Dendritic cell treated with granulocyte-macrophage colony-stimulating factor and Interleukin-4, amounts not matched to agents 40 ng/mL and 50 ng/mL, for 4 days (primary cell): ENCODE results near the gene PARP12.

Experiments used
- H3K27ac Mint-ChIP-seq: one replicate; pipeline ENCODE4 v1.8.0; 2022; ENCODE audit warnings: mild to moderate bottlenecking, mixed read lengths
- H3K27me3 Mint-ChIP-seq: one replicate; pipeline ENCODE4 v1.8.0; 2022; ENCODE audit warnings: mild to moderate bottlenecking, mixed read lengths
- H3K36me3 Mint-ChIP-seq: one replicate; pipeline ENCODE4 v1.8.0; 2022; ENCODE audit warnings: low read depth, mixed read lengths
- H3K4me1 Mint-ChIP-seq: one replicate; pipeline ENCODE4 v1.8.0; 2022; ENCODE audit warnings: low read depth, mixed read lengths
- H3K4me3 Mint-ChIP-seq: one replicate; pipeline ENCODE4 v1.8.0; 2022; ENCODE audit warnings: mild to moderate bottlenecking, moderate library complexity, mixed read lengths
- H3K9me3 Mint-ChIP-seq: one replicate; pipeline ENCODE4 v1.8.0; 2022; ENCODE audit warnings: mixed read lengths
- intact Hi-C: fragments of 100-400 bp; cut with micrococcal nuclease; formaldehyde crosslinking; loops from one replicate; pipeline ENCODE4 v1.15.0; 2022

PARP12 gene

DNA sequence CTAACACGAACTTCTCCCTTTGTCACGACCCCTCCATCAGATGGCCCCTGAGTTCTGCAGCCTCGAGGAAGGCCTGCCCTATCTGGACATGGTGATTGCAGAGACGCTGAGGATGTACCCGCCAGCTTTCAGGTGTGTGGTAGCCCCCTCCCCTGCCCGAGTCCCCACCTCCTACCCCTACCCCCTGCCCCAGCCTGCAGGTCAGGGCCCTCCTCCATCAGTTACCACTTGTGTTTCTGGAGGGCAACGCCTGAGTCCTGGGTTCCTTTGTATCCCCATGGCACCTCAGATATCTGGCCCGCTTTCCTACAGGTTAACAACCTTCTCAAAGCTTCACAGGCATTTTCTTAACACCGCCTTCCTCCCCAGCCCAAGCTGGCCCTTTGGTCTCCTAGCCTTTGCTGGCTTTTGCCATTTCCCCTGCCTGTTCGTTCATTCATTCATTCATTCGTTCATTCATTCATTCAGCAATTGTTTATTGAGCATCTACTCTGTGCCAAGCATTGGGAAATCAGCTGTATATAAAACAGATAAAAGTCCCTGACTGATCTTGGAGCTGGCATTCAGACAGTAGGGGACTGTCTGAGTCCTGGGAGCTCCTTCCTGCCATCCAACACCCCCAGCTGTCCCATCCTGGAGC, 55.6 kb downstream of the PARP12 start:
- Mint-ChIP-seq H3K4me3 (no peak overlapping the region), H3K27me3 (no peaks in the 10 kb centered on the region), H3K4me1 (peaks cover 17% of the 10 kb centered on the region), H3K36me3 (peaks cover 88% of the 10 kb centered on the region), H3K9me3 (no peaks in the 10 kb centered on the region), H3K27ac (no peak overlapping the region)
- intact Hi-C loops, result no loop called here

DNA sequence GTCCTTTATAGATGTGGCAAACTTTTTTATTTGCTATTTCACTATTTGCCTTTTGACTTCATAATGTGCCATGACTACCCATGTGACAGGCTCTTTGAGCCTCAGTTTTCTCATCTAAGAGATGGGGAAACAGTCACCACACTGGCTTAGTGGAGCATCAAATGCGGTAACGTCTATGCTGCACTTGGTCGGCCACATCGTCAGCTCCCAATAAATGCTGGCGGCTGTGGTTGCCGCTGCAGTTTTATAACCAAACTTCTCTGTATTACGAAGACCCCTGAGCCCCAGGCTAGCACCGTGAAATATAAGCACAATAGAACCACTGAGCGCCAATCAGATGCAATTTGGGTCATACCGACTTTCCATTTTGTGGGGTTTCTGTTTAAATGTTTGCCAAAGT, 56.2 kb downstream of the PARP12 start:
- no peaks in the 10 kb centered on the region for H3K27me3 Mint-ChIP-seq
- peaks cover 20% of the 10 kb centered on the region for H3K4me1 Mint-ChIP-seq
- intact Hi-C loops, result no loop called here
- peaks cover 88% of the 10 kb centered on the region for H3K36me3 Mint-ChIP-seq
- no peaks in the 10 kb centered on the region for H3K9me3 Mint-ChIP-seq
- H3K4me3 Mint-ChIP-seq, result no peak overlapping the region
- H3K27ac Mint-ChIP-seq, result no peak overlapping the region

DNA sequence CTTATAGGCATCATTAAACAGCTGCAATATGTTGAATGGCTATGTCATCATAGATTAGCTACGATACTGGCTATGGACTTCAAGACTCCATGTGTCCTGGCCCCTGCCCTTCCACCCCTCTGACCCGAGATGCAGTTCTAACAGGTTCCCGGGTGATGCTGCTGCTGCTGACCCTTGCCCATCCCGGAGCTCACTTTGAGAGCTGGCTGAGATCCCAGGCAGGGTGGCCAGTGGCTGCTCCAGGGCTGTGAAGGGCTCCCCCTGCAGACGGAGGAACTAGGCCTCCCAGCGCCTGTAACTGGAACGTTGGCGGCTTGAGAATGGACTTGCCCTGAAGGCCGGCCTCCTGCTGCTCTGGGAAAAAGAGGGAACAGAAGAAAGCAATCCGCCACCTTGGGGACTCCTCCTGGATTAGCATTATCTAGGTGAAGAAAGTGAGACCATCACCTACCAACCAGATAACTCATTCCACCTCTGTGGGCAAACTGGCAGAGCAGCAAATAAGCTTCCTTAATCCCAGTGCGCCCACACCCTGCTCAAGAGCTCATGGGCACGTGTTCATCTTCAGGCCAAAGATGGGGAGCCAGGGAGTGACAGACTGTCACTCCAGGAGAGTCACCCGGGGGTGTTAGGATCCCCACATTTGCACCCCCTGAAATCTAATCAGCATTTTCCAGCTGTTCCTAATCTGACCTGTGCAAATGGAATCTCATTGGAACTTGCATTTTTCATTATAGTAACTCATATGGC, 56.8 kb downstream of the PARP12 start:
- Mint-ChIP-seq H3K4me1 (peaks cover 20% of the 10 kb centered on the region), H3K9me3 (no peaks in the 10 kb centered on the region), H3K27me3 (no peaks in the 10 kb centered on the region), H3K4me3 (no peak overlapping the region), H3K27ac (no peak overlapping the region), H3K36me3 (peaks cover 85% of the 10 kb centered on the region)
- intact Hi-C loops, result no loop called here

- H3K4me3 Mint-ChIP-seq, result no peak overlapping the region
- no peaks in the 10 kb centered on the region for H3K9me3 Mint-ChIP-seq
- no peak overlapping the region for H3K27ac Mint-ChIP-seq
- H3K4me1 Mint-ChIP-seq, result peaks cover 20% of the 10 kb centered on the region
- peaks cover 84% of the 10 kb centered on the region for H3K36me3 Mint-ChIP-seq
- H3K27me3 Mint-ChIP-seq, result no peaks in the 10 kb centered on the region
- intact Hi-C loops, result no loop called here
Measured at GRCh38 chr7:140005341-140005740, 57.4 kb downstream of the PARP12 start.

DNA sequence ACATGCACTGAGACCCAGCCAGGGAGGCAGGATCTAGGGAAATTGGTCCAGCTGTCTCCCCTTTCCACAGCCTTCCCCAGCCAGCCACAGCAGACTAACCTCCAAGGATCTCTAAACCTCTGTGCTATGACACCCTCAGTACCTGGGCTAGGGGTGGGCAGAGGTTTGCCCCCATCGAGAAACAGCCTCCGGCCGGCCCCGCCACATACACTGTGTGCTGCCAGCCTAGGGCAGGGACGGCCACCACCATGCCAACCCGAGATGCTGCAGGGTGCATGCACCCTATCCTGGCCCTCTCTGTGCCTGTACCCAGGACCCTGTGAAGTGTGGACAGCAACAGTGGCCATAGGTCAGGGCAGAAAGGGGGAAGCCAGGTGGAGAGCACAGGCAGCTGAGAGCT, 58.1 kb downstream of the PARP12 start:
- Mint-ChIP-seq H3K27me3 (no peaks in the 10 kb centered on the region), H3K4me3 (no peak overlapping the region), H3K27ac (no peak overlapping the region), H3K36me3 (peaks cover 77% of the 10 kb centered on the region), H3K4me1 (peaks cover 20% of the 10 kb centered on the region), H3K9me3 (no peaks in the 10 kb centered on the region)
- intact Hi-C loops, result loop anchor here (5.0 kb wide), 2 partner anchors 227 to 402 kb away; partner anchors contain the start of gene HIPK2

GRCh38 chr7:140003913-140004382, 58.8 kb downstream of the PARP12 start:
- H3K27ac Mint-ChIP-seq, result no peak overlapping the region
- peaks cover 20% of the 10 kb centered on the region for H3K4me1 Mint-ChIP-seq
- no peaks in the 10 kb centered on the region for H3K9me3 Mint-ChIP-seq
- no peaks in the 10 kb centered on the region for H3K27me3 Mint-ChIP-seq
- intact Hi-C loops, result loop anchor here (2.0 to 5.0 kb wide), 3 partner anchors 227 to 402 kb away; partner anchors contain the start of gene HIPK2
- no peak overlapping the region for H3K4me3 Mint-ChIP-seq
- H3K36me3 Mint-ChIP-seq, result peaks cover 76% of the 10 kb centered on the region

- H3K36me3 Mint-ChIP-seq, result peaks cover 76% of the 10 kb centered on the region
- no peaks in the 10 kb centered on the region for H3K27me3 Mint-ChIP-seq
- H3K27ac Mint-ChIP-seq, result no peak overlapping the region
- H3K4me3 Mint-ChIP-seq, result no peak overlapping the region
- intact Hi-C loops, result loop anchor here (5.0 kb wide), 2 partner anchors 223 to 398 kb away; partner anchors contain the start of gene HIPK2
- H3K9me3 Mint-ChIP-seq, result no peaks in the 10 kb centered on the region
- H3K4me1 Mint-ChIP-seq, result peaks cover 20% of the 10 kb centered on the region
Measured at GRCh38 chr7:140000666-140001268, 62.0 kb downstream of the PARP12 start.

GRCh38 chr7:139999516-139999915, 63.2 kb downstream of the PARP12 start:
- Mint-ChIP-seq H3K9me3 (no peaks in the 10 kb centered on the region), H3K36me3 (peaks cover 76% of the 10 kb centered on the region), H3K4me3 (no peak overlapping the region), H3K27me3 (no peaks in the 10 kb centered on the region), H3K4me1 (peaks cover 20% of the 10 kb centered on the region), H3K27ac (no peak overlapping the region)
- intact Hi-C loops, result no loop called here

DNA sequence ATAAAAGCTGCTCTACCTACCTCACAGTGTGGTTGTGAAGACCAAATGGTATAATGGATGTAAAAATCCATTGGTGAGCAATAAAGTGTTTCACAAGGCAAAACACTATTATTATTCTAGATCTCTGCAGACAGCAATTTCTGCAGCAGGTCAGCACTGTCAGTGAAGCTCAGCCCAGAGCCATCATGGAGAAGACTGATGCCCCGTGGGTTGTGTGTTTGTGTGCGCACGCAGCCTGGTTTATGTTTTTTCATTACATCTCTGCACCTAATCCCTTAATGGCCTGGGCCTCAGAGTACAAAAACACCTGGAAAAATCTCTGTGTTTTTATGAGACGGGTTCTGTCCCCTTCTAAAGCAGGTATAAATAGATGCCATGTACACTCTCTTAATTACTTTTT, 64.2 kb downstream of the PARP12 start:
- Mint-ChIP-seq H3K36me3 (peaks cover 78% of the 10 kb centered on the region), H3K4me3 (no peak overlapping the region), H3K27me3 (no peaks in the 10 kb centered on the region), H3K4me1 (peaks cover 13% of the 10 kb centered on the region), H3K27ac (no peak overlapping the region), H3K9me3 (no peaks in the 10 kb centered on the region)
- intact Hi-C loops, result no loop called here

GRCh38 chr7:139995017-139995915, 67.5 kb downstream of the PARP12 start:
- no peaks in the 10 kb centered on the region for H3K9me3 Mint-ChIP-seq
- no peak overlapping the region for H3K27ac Mint-ChIP-seq
- H3K27me3 Mint-ChIP-seq, result no peaks in the 10 kb centered on the region
- H3K4me3 Mint-ChIP-seq, result no peak overlapping the region
- H3K36me3 Mint-ChIP-seq, result peaks cover 82% of the 10 kb centered on the region
- intact Hi-C loops, result no loop called here
- H3K4me1 Mint-ChIP-seq, result peaks cover 23% of the 10 kb centered on the region

- Mint-ChIP-seq H3K4me3 (no peak overlapping the region), H3K36me3 (peaks cover 89% of the 10 kb centered on the region), H3K4me1 (peaks cover 32% of the 10 kb centered on the region), H3K27me3 (no peaks in the 10 kb centered on the region), H3K27ac (no peak overlapping the region), H3K9me3 (no peaks in the 10 kb centered on the region)
- intact Hi-C loops, result no loop called here
Measured at GRCh38 chr7:139994356-139994755, 68.4 kb downstream of the PARP12 start.

DNA sequence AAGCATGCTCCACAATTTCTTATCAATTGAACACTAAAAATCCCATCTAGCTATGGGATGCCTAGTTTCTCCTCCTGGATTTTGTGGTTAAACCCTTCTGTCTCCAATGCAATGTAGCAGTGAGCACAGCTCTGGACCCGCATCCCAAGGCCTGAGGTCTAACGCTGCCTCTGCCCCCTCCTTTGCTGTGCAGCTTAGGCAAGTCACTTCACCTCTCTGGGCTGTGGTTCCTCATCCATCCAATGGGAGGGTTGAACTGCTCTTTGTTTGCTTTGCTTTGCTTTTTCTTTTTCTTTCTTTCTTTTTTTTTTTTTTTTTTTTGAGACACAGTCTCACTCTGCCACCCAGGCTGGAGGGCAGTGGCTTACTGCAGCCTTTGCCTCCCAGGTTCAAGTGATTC, 69.2 kb downstream of the PARP12 start:
- peaks cover 34% of the 10 kb centered on the region for H3K4me1 Mint-ChIP-seq
- H3K27ac Mint-ChIP-seq, result no peak overlapping the region
- H3K4me3 Mint-ChIP-seq, result no peak overlapping the region
- no peaks in the 10 kb centered on the region for H3K27me3 Mint-ChIP-seq
- H3K9me3 Mint-ChIP-seq, result no peaks in the 10 kb centered on the region
- intact Hi-C loops, result no loop called here
- H3K36me3 Mint-ChIP-seq, result peaks cover 89% of the 10 kb centered on the region

DNA sequence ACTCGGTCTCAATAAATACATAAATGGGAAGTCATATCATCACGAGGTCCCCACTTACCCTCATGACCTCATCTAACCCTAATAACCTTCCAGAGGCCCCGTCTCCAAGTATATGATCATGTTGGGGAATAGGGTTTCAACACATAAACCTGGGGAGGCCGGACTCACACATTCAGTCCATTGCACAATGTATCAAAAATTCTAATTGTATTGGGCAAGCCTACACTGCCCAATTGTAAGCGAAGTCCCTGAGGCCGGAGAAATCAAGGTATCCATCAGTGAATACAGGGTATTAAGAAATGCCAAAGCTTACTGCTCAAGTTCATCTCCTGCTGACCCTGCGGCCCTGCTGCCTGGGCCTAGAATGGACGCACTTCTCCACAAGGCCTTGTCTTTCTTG, 69.6 kb downstream of the PARP12 start:
- Mint-ChIP-seq H3K27ac (no peak overlapping the region), H3K4me3 (no peak overlapping the region), H3K4me1 (peaks cover 37% of the 10 kb centered on the region), H3K27me3 (no peaks in the 10 kb centered on the region), H3K36me3 (peaks cover 89% of the 10 kb centered on the region), H3K9me3 (no peaks in the 10 kb centered on the region)
- intact Hi-C loops, result no loop called here
